Fibroblast of lung (primary cell): ENCODE measurements around the gene BAAT. TPM values are rescaled to one million over a fixed set of nuclear protein-coding genes. Genes with fewer than 3 reads are reported as not detected.

ENCODE experiments used
- DNase-seq, 2 donors: peaks; one replicate each; pipeline versions ENCODE4 v3.0.0 to v3.0.0-alpha.2; 2010; ENCODE audit warnings: low read depth in 2 of 2
- H2AFZ ChIP-seq: 2 replicates; pipeline ENCODE4 v1.5.1; 2012; ENCODE audit warnings: low read length, control low read depth, inconsistent platforms
- H3K27ac ChIP-seq: 2 replicates; pipeline ENCODE4 v1.5.1; 2011; ENCODE audit warnings: low read length, control low read depth; ENCODE audit not compliant: insufficient read depth
- H3K27me3 ChIP-seq: 2 replicates; pipeline ENCODE4 v1.5.1; 2011; ENCODE audit warnings: mild to moderate bottlenecking, low read length; ENCODE audit not compliant: control insufficient read depth, insufficient read depth
- H3K36me3 ChIP-seq: 2 replicates; pipeline ENCODE4 v1.5.1; 2011; ENCODE audit warnings: low read length; ENCODE audit not compliant: control insufficient read depth, insufficient read depth
- H3K4me1 ChIP-seq: 2 replicates; pipeline ENCODE4 v1.5.1; 2011; ENCODE audit warnings: low read length; ENCODE audit not compliant: control insufficient read depth, insufficient read depth; ENCODE audit errors: extremely low read depth
- H3K4me2 ChIP-seq: 2 replicates; pipeline ENCODE4 v1.5.1; 2011; ENCODE audit warnings: low read length, control low read depth; ENCODE audit not compliant: insufficient read depth; ENCODE audit errors: extremely low read depth
- H3K4me3 ChIP-seq, 4 experiments: fragments of 200-600 bp in 1 of 4; sonication (generic) in 1 of 4; replicated peaks in 1 of 4; 2 replicates each; pipeline ENCODE4 v1.5.1; 2011 to 2016; ENCODE audit warnings: low read length in 4 of 4, low read depth in 3 of 4, mild to moderate bottlenecking in 3 of 4, control low read depth in 2 of 4, inconsistent platforms in 1 of 4, mixed read lengths in 1 of 4; ENCODE audit not compliant: insufficient read depth in 1 of 4; ENCODE audit errors: control extremely low read depth in 1 of 4
- H3K79me2 ChIP-seq: 2 replicates; pipeline ENCODE4 v1.5.1; 2012; ENCODE audit warnings: mild to moderate bottlenecking, low read length, inconsistent platforms; ENCODE audit not compliant: control insufficient read depth, insufficient read depth
- H3K9ac ChIP-seq: 2 replicates; pipeline ENCODE4 v1.5.1; 2011; ENCODE audit warnings: mild to moderate bottlenecking, low read length, control low read depth; ENCODE audit not compliant: insufficient read depth
- H3K9me3 ChIP-seq: 2 replicates; pipeline ENCODE4 v1.5.1; 2012; ENCODE audit warnings: low read depth, low read length; ENCODE audit not compliant: control insufficient read depth, insufficient read depth
- H4K20me1 ChIP-seq: 2 replicates; pipeline ENCODE4 v1.5.1; 2011; ENCODE audit warnings: low read length; ENCODE audit not compliant: control insufficient read depth, insufficient read depth; ENCODE audit errors: extremely low read depth
- EZH2 ChIP-seq: IDR thresholded peaks from 2 replicates; pipeline ENCODE4 v1.5.1; 2012; ENCODE audit warnings: low read length, control low read depth, mild to moderate bottlenecking; ENCODE audit errors: missing control alignments
- polyA plus RNA-seq, 2 donors: library from polyadenylated mRNA; depleted of rRNA in 1 of 2; stranded (reverse) in 1 of 2; unstranded in 1 of 2; fragments of >200 nt; gene quantifications; 2 replicates each; pipeline ENCODE4 v1.2.1, GENCODE V29; 2011 to 2012; ENCODE audit warnings: missing spikeins in 1 of 2
- total RNA-seq: library from RNA; depleted of rRNA; stranded (reverse); fragments of >200 nt; gene quantifications from 2 replicates; pipeline ENCODE4 v1.2.1, GENCODE V29; 2014
- TF ChIP-seq, protein P1 (sequence below), 2 donors: IDR thresholded peaks in 1 of 2; conservative IDR thresholded peaks in 1 of 2; 1 replicate in 1 of 2; 2 replicates in 1 of 2; pipeline ENCODE4 v1.5.1; 2011 to 2012; ENCODE audit warnings: low read length in 2 of 2, control low read depth in 1 of 2, inconsistent platforms in 1 of 2, low read depth in 1 of 2, mild to moderate bottlenecking in 1 of 2

Gene BAAT
- total and polyA plus RNA-seq, 2 donors (not counting 1 experiment from before 2014, with no cell fraction given) = 0.02 TPM; not detected in 1

DNA sequence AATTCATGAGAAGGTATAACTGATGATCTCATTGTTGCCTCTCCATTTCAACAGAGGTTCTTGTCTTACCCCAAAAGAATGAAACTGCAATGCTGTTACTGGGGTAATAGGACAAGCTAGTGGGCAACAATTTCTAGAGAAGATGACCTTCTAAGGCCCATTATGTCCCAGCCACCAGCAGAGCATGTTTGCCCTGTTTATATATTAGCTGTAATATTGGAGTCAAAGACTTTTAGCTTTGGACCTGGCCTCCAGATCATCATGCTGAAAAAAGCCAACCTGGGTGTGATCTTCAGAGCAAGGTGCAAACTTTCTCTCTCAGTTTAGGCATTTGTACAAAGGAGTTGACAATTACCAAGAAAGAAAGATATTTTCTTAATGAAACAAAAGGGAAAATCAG is 47.4 kb upstream of the BAAT start:
- H3K27ac ChIP-seq = no peak overlapping the region
- no peaks in the 10 kb centered on the region for H3K27me3 ChIP-seq
- no peak overlapping the region for H2AFZ ChIP-seq
- no peak overlapping the region for H3K4me2 ChIP-seq
- no peak for DNase-seq
- no peaks in the 10 kb centered on the region for H4K20me1 ChIP-seq
- no peaks in the 10 kb centered on the region for H3K79me2 ChIP-seq
- TF ChIP-seq, protein P1, sequence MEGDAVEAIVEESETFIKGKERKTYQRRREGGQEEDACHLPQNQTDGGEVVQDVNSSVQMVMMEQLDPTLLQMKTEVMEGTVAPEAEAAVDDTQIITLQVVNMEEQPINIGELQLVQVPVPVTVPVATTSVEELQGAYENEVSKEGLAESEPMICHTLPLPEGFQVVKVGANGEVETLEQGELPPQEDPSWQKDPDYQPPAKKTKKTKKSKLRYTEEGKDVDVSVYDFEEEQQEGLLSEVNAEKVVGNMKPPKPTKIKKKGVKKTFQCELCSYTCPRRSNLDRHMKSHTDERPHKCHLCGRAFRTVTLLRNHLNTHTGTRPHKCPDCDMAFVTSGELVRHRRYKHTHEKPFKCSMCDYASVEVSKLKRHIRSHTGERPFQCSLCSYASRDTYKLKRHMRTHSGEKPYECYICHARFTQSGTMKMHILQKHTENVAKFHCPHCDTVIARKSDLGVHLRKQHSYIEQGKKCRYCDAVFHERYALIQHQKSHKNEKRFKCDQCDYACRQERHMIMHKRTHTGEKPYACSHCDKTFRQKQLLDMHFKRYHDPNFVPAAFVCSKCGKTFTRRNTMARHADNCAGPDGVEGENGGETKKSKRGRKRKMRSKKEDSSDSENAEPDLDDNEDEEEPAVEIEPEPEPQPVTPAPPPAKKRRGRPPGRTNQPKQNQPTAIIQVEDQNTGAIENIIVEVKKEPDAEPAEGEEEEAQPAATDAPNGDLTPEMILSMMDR (conservative IDR thresholded peaks at IDR 0.05 in 1 of 2, IDR thresholded peaks at IDR 0.05 in 1 of 2; ENCODE audit: low read depth in 1 of 2, low read length in 2 of 2) = no peak
- TF ChIP-seq EZH2 = no peak
- H3K4me1 ChIP-seq = no peaks in the 10 kb centered on the region
- H3K9ac ChIP-seq = no peak overlapping the region
- no peaks in the 10 kb centered on the region for H3K9me3 ChIP-seq
- no peak overlapping the region for H3K4me3 ChIP-seq
- no peaks in the 10 kb centered on the region for H3K36me3 ChIP-seq

DNA sequence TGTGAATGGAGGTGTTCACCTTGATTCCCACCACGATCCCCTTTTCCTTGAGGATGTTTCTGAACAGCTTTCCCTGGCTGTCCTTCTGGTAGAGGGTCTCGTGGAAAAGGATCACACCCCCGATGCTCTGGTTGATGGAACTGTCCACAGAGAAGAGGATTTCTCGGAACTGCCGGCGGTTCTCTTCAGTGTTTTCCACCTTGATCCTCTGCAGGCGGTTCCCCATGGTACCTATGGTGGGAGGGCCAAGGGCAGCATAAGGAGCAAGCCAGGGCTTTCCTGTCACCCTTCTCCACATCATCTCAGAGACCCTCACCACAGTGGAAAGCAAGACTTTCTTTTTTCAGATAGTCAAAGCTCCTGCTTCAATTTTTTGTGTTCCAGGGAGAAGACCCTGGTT is 44.9 kb upstream of the BAAT start:
- Histone ChIP-seq H3K4me1 (no peaks in the 10 kb centered on the region), H3K27me3 (no peaks in the 10 kb centered on the region), H3K36me3 (no peaks in the 10 kb centered on the region), H3K4me2 (no peak overlapping the region), H3K79me2 (no peaks in the 10 kb centered on the region), H2AFZ (no peak overlapping the region), H4K20me1 (no peaks in the 10 kb centered on the region), H3K9me3 (no peaks in the 10 kb centered on the region), H3K4me3 (no peak overlapping the region), H3K27ac (no peak overlapping the region), H3K9ac (no peak overlapping the region)
- no peak for TF ChIP-seq EZH2
- no peak for DNase-seq

DNA sequence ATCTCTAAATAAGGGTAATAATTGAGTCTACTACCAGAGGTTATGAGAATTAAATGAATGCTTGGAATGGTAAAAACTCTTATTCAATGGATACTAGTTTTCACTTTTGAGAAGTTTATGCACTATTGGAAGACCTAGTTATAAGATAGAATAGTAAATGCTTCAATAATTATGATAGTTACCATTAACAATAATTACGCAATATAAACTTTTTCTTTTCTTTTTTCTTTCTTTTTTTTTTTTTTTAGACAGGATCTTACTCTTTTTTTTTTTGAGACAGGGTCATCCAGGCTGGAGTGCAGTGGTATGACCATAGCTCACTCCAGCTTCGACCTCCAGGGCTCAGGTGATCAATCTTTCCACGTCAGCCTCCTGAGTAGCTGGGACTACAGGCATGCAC is 44.1 kb upstream of the BAAT start:
- Histone ChIP-seq H4K20me1 (no peaks in the 10 kb centered on the region), H3K79me2 (no peaks in the 10 kb centered on the region), H3K27me3 (no peaks in the 10 kb centered on the region), H3K36me3 (no peaks in the 10 kb centered on the region), H3K4me2 (no peak overlapping the region), H3K4me3 (no peak overlapping the region), H3K9ac (no peak overlapping the region), H3K9me3 (no peaks in the 10 kb centered on the region), H3K27ac (no peak overlapping the region), H2AFZ (no peak overlapping the region), H3K4me1 (no peaks in the 10 kb centered on the region)
- TF ChIP-seq, protein P1 (conservative IDR thresholded peaks at IDR 0.05 in 1 of 2, IDR thresholded peaks at IDR 0.05 in 1 of 2; ENCODE audit: low read depth in 1 of 2, low read length in 2 of 2) = no peak
- TF ChIP-seq EZH2 = no peak
- no peak for DNase-seq
